ENCODE data around the gene CH25H.

DNA sequence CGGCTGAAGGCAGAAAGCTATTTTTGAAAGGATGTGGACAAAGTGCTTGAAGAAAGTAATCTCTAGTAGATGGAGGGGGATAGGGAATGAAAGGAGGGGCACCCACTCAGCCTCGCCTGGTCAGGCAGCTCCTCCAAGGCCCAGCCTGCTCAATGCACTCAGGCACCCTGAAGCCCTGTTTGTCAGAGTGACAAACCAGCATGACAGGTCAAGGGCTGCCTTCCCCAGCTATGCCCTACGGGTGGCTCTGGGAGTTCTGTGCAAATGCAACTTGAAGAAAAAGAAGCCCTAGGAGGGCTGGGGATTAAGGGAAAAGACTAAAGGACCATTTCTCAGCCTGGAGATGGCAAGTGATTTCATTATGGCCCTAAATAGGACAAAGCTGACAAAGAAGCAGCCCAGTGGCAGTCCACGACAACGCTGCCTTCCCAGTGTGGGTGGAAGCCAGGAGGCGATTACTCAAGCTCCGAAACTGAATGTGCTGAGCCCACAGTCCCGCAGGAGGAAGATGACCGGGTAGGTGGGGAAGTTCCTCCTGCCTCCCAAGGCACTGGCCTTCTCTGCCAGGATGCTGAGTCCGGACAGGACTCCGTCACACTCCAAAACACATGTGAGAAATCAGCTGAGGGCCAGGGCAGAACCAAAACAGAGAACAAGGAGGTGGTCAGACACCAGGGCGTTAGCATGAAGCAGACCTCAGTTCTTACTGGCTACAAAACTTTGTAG, 28.1 kb upstream of the CH25H start:
- TF ChIP-seq CTCF (IDR thresholded peaks at IDR 0.05) (no peak), POLR2A (IDR thresholded peaks at IDR 0.05) (no peak)
